SK-N-SH (cell line): ENCODE results near the gene ANKRD12. TPM values are rescaled to one million over a fixed set of nuclear protein-coding genes. Genes with fewer than 3 reads are reported as not detected.

ENCODE experiments used
- CTCF ChIA-PET: fragments of 300-600, 350-600 bp; formaldehyde crosslinking; extraction: SDS; loops from one replicate; lab custom pipeline; 2021; lab: Yijun Ruan, JAX
- POLR2A ChIA-PET: fragments of 350-600 bp; sonication (Branson Sonifier 250); formaldehyde crosslinking; extraction: SDS; loops from one replicate; lab custom pipeline; 2020; ENCODE audit warnings: antibody characterized with exemption, inconsistent platforms; lab: Yijun Ruan, JAX
- DNase-seq: peaks from one replicate; pipeline ENCODE4 v3.0.0; 2012
- H2AFZ ChIP-seq: fragments of 200-600 bp; sonication (generic); 2 replicates; pipeline ENCODE4 v1.8.1; 2016; ENCODE audit warnings: antibody characterized with exemption, mild to moderate bottlenecking, low read depth
- H3F3A ChIP-seq: fragments of 200-600 bp; sonication (generic); replicated peaks from 2 replicates; pipeline ENCODE3; 2016; ENCODE audit warnings: antibody characterized with exemption, mild to moderate bottlenecking; ENCODE audit not compliant: insufficient read depth
- H3K27ac ChIP-seq, 2 experiments: fragments of 200-500 bp in 1 of 2; fragments of 200-600 bp in 1 of 2; sonication (Bioruptor generic) in 1 of 2; sonication (generic), shearing (Covaris generic) in 1 of 2; 2 replicates each; pipeline versions ENCODE4 v1.5.1 to v1.6.1; 2014 to 2016; ENCODE audit warnings: low read depth in 2 of 2, inconsistent platforms in 1 of 2, low read length in 1 of 2, mild to moderate bottlenecking in 1 of 2, mixed read lengths in 1 of 2
- H3K27me3 ChIP-seq: fragments of 200-600 bp; sonication (generic), shearing (Covaris generic); 2 replicates; pipeline ENCODE4 v1.6.1; 2016; ENCODE audit warnings: mixed run types; ENCODE audit not compliant: insufficient read depth
- H3K36me3 ChIP-seq, 2 experiments: fragments of 200-500 bp in 1 of 2; fragments of 200-600 bp in 1 of 2; sonication (Bioruptor generic) in 1 of 2; sonication (generic) in 1 of 2; replicated peaks in 1 of 2; 2 replicates each; pipeline versions ENCODE3 to v1.5.1; 2014 to 2016; ENCODE audit warnings: low read length in 1 of 2, mild to moderate bottlenecking in 1 of 2; ENCODE audit not compliant: insufficient read depth in 2 of 2, control insufficient read depth in 1 of 2
- H3K4me1 ChIP-seq, 2 experiments: fragments of 200-500 bp in 1 of 2; fragments of 200-600 bp in 1 of 2; sonication (Bioruptor generic) in 1 of 2; sonication (generic), shearing (Covaris generic) in 1 of 2; 2 replicates each; pipeline versions ENCODE4 v1.5.1 to v1.6.1; 2014 to 2016; ENCODE audit warnings: low read depth in 1 of 2, low read length in 1 of 2, mixed run types in 1 of 2; ENCODE audit not compliant: insufficient read depth in 2 of 2, control insufficient read depth in 1 of 2
- H3K4me2 ChIP-seq: fragments of 200-600 bp; sonication (generic), shearing (Covaris generic); 2 replicates; pipeline ENCODE4 v1.6.1; 2017; ENCODE audit warnings: mixed run types
- H3K4me3 ChIP-seq, 2 experiments: fragments of 200-500 bp in 1 of 2; fragments of 200-600 bp in 1 of 2; sonication (Bioruptor generic) in 1 of 2; sonication (generic), shearing (Covaris generic) in 1 of 2; 2 replicates each; pipeline versions ENCODE4 v1.5.1 to v1.8.1; 2014 to 2016; ENCODE audit warnings: low read depth in 2 of 2, inconsistent platforms in 1 of 2, low read length in 1 of 2, mild to moderate bottlenecking in 1 of 2, mixed read lengths in 1 of 2, moderate library complexity in 1 of 2
- H3K79me2 ChIP-seq: fragments of 200-600 bp; sonication (generic); 2 replicates; pipeline ENCODE4 v1.8.1; 2017; ENCODE audit warnings: mild to moderate bottlenecking; ENCODE audit not compliant: insufficient read depth
- H3K9ac ChIP-seq: fragments of 200-600 bp; sonication (generic); 2 replicates; pipeline ENCODE4 v1.6.1; 2017; ENCODE audit warnings: mixed run types
- H3K9me2 ChIP-seq: fragments of 200-600 bp; sonication (generic); 2 replicates; pipeline ENCODE4 v1.6.1; 2017; ENCODE audit warnings: mixed run types
- H3K9me3 ChIP-seq: fragments of 200-600 bp; sonication (generic); 2 replicates; pipeline ENCODE4 v1.6.1; 2017; ENCODE audit warnings: mixed run types, mild to moderate bottlenecking, moderate library complexity
- H4K20me1 ChIP-seq: fragments of 200-600 bp; sonication (generic); 2 replicates; pipeline ENCODE4 v1.6.1; 2017; ENCODE audit warnings: mild to moderate bottlenecking, mixed run types; ENCODE audit not compliant: insufficient read depth
- CHD2 ChIP-seq: fragments of 150-350 bp; IDR thresholded peaks from 2 replicates; pipeline ENCODE4 v1.6.1; 2018; ENCODE audit warnings: low read length; ENCODE audit not compliant: partially characterized antibody
- CTCF ChIP-seq: fragments of 200-600 bp; sonication (generic); IDR thresholded peaks from 2 replicates; pipeline ENCODE4 v1.6.1; 2017; ENCODE audit warnings: antibody characterized with exemption, mild to moderate bottlenecking, moderate library complexity
- ELF1 ChIP-seq: IDR thresholded peaks from 2 replicates; pipeline ENCODE4 v1.4.0; 2012
- EP300 ChIP-seq, 2 experiments: IDR thresholded peaks; 2 replicates each; pipeline versions ENCODE4 v1.4.0 to v1.6.1; 2012; ENCODE audit warnings: borderline replicate concordance in 1 of 2, low read depth in 1 of 2, low read length in 1 of 2
- EZH2phosphoT487 ChIP-seq: fragments of 200-600 bp; sonication (generic); IDR thresholded peaks from 2 replicates; pipeline ENCODE4 v1.6.1; 2017; ENCODE audit warnings: low read depth, mixed run types, mild to moderate bottlenecking, antibody characterized with exemption, moderate library complexity, borderline replicate concordance
- GATA2 ChIP-seq: sonication (generic); formaldehyde crosslinking; IDR thresholded peaks from 2 replicates; pipeline ENCODE4 v1.5.0; 2020; ENCODE audit warnings: mild to moderate bottlenecking, missing genetic modification reagents
- IRF3 ChIP-seq: fragments of 150-350 bp; IDR thresholded peaks from 2 replicates; pipeline ENCODE4 v1.6.1; 2016; ENCODE audit warnings: mild to moderate bottlenecking, low read depth, low read length
- JUND ChIP-seq: IDR thresholded peaks from 2 replicates; pipeline ENCODE4 v1.4.0; 2012
- MAX ChIP-seq: IDR thresholded peaks from 2 replicates; pipeline ENCODE4 v1.4.0; 2012; ENCODE audit warnings: low read depth
- MXI1 ChIP-seq: IDR thresholded peaks from 2 replicates; pipeline ENCODE4 v1.6.1; 2012; ENCODE audit warnings: mild to moderate bottlenecking, low read depth, low read length, improper control_type of control experiment
- POLR2AphosphoS5 ChIP-seq: IDR thresholded peaks from 2 replicates; pipeline ENCODE4 v1.6.1; 2012; ENCODE audit warnings: low read depth, low read length
- RAD21 ChIP-seq: IDR thresholded peaks from 2 replicates; pipeline ENCODE4 v1.6.1; 2012; ENCODE audit warnings: mild to moderate bottlenecking, low read length
- RCOR1 ChIP-seq: fragments of 150-350 bp; IDR thresholded peaks from 2 replicates; pipeline ENCODE4 v1.6.1; 2017; ENCODE audit warnings: antibody characterized with exemption, low read length
- RXRA ChIP-seq: IDR thresholded peaks from 2 replicates; pipeline ENCODE4 v1.4.0; 2012; ENCODE audit warnings: low read depth, mild to moderate bottlenecking, borderline replicate concordance
- SMC3 ChIP-seq: IDR thresholded peaks from 2 replicates; pipeline ENCODE4 v1.6.1; 2012; ENCODE audit warnings: low read depth, low read length, improper control_type of control experiment
- TAF1 ChIP-seq: IDR thresholded peaks from 2 replicates; pipeline ENCODE4 v1.6.1; 2012; ENCODE audit warnings: low read depth, mild to moderate bottlenecking, low read length, moderate library complexity, borderline replicate concordance
- TCF12 ChIP-seq: IDR thresholded peaks from 2 replicates; pipeline ENCODE4 v1.4.0; 2012
- TEAD4 ChIP-seq: IDR thresholded peaks from 2 replicates; pipeline ENCODE4 v1.4.0; 2012; ENCODE audit warnings: mild to moderate bottlenecking, borderline replicate concordance; ENCODE audit not compliant: insufficient read depth
- YY1 ChIP-seq: IDR thresholded peaks from 2 replicates; pipeline ENCODE4 v1.4.0; 2012; ENCODE audit warnings: low read depth, mild to moderate bottlenecking
- WGBS: methylation state at CpG from one replicate; pipeline ENCODE4 v1.1.6; 2017; ENCODE audit warnings: low lambda C conversion rate; 5-methylcytosine and 5-hydroxymethylcytosine counted together
- polyA plus RNA-seq, 3 experiments: library from polyadenylated mRNA; depleted of rRNA; stranded (reverse); fragments of >200 nt; gene quantifications; 2 replicates each; pipeline ENCODE4 v1.2.3, GENCODE V29; 2012
- TF ChIP-seq, protein P1 (sequence below): IDR thresholded peaks from 2 replicates; pipeline ENCODE4 v1.4.0; 2012; ENCODE audit warnings: low read depth, borderline replicate concordance

Gene ANKRD12
- polyA plus RNA-seq, 1 of the 3 experiments (the other 2 are of a cell fraction): 1.3 TPM

GRCh38 chr18:9146224-9146623 is 9.6 kb downstream of the ANKRD12 start:
- DNase-seq: no peak
- CTCF ChIA-PET: interaction anchor here (1.6 to 2.0 kb wide), 3 partner anchors 10 to 158 kb away, joined by 3 to 15 read pairs (median 12); no protein-coding TSS in a partner anchor
- H3K27ac ChIP-seq: no peak overlapping the region

GRCh38 chr18:9147440-9148202 is 11.0 kb downstream of the ANKRD12 start:
- Histone ChIP-seq H2AFZ (no peak overlapping the region), H4K20me1 (peaks cover 82% of the 10 kb centered on the region)
- POLR2A ChIA-PET: no interaction called here

More at GRCh38 chr18:9146224-9146623, 9.6 kb downstream of the ANKRD12 start:
- Histone ChIP-seq H3K4me3 (no peak overlapping the region), H3K9me3 (no peaks in the 10 kb centered on the region), H3K79me2 (peaks cover 99% of the 10 kb centered on the region), H3K27me3 (no peaks in the 10 kb centered on the region), H3F3A (no peaks in the 10 kb centered on the region), H4K20me1 (peaks cover 82% of the 10 kb centered on the region), H3K9me2 (no peaks in the 10 kb centered on the region), H3K4me2 (no peak overlapping the region), H3K36me3 (peaks cover 0 to 3% of the 10 kb centered on the region in 2 experiments), H3K4me1 (peaks cover 0 to 21% of the 10 kb centered on the region in 2 experiments; a peak in 2 of 4 replicates), H3K9ac (no peak overlapping the region), H2AFZ (no peak overlapping the region)
- 94% methylated on average over 1 of the region's 1 CpG for WGBS
- TF ChIP-seq MXI1 (no peak), EZH2phosphoT487 (no peak), EP300 (IDR thresholded peaks at IDR 0.05; ENCODE audit: borderline replicate concordance in 1 of 2, low read depth in 1 of 2, low read length in 1 of 2) (no peak), TCF12 (no peak), GATA2 (CRISPR knock-in tag) (no peak), POLR2AphosphoS5 (no peak), RCOR1 (no peak), JUND (no peak), TAF1 (no peak), MAX (no peak), TEAD4 (no peak), RXRA (no peak), CHD2 (no peak), ELF1 (no peak), YY1 (no peak)
- TF ChIP-seq, protein P1, sequence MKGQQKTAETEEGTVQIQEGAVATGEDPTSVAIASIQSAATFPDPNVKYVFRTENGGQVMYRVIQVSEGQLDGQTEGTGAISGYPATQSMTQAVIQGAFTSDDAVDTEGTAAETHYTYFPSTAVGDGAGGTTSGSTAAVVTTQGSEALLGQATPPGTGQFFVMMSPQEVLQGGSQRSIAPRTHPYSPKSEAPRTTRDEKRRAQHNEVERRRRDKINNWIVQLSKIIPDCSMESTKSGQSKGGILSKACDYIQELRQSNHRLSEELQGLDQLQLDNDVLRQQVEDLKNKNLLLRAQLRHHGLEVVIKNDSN: no peak
- POLR2A ChIA-PET: no interaction called here

More at GRCh38 chr18:9147440-9148202, 11.0 kb downstream of the ANKRD12 start:
- H3K9ac ChIP-seq: no peak overlapping the region; the same call in 1 of the 2 replicates
- CTCF ChIA-PET: interaction anchor here (0.5 to 2.0 kb wide), 17 partner anchors 8 to 369 kb away, joined by 3 to 15 read pairs (median 3); partner anchors contain the start of gene ANKRD12
- no peaks in the 10 kb centered on the region for H3K27me3 ChIP-seq
- H3K79me2 ChIP-seq: peaks cover 99% of the 10 kb centered on the region
- H3K4me1 ChIP-seq: peaks cover 0 to 14% of the 10 kb centered on the region in 2 experiments; a peak in 2 of 4 replicates
- no peaks in the 10 kb centered on the region for H3K9me3 ChIP-seq
- peak overlapping the region; percentile 30 for H3K4me2 ChIP-seq
- DNase-seq: peak; percentile 50
- H3F3A ChIP-seq: no peaks in the 10 kb centered on the region
- H3K4me3 ChIP-seq: no peak overlapping the region
- WGBS: 68% methylated on average over 1 of the region's 1 CpG
- H3K27ac ChIP-seq: peak overlapping the region in 1 of 2 experiments; percentile 32
- peaks cover 0 to 3% of the 10 kb centered on the region in 2 experiments for H3K36me3 ChIP-seq
- H3K9me2 ChIP-seq: no peaks in the 10 kb centered on the region
- TF ChIP-seq CTCF (peak; percentile 84), IRF3 (no peak), MXI1 (no peak), JUND (no peak), SMC3 (peak; percentile 67), RAD21 (peak; percentile 88), EZH2phosphoT487 (no peak), CHD2 (peak; percentile 12)
